22Rv1 (cell line): ENCODE data around the gene FCGR3B.
"Not testable (repeated sequence)": the region's sequence is repeated elsewhere in the genome, so short reads cannot be mapped to it uniquely, and the experiment has no call there.

Experiments used
- CTCF ChIP-seq: fragments of 450-650 bp; IDR thresholded peaks from 2 replicates; pipeline ENCODE4 v1.5.1; 2017; ENCODE audit warnings: mild to moderate bottlenecking
- ZFX ChIP-seq: fragments of 450-650 bp; IDR thresholded peaks from 2 replicates; pipeline ENCODE4 v1.6.1; 2017; ENCODE audit warnings: antibody characterized with exemption, borderline replicate concordance

- not testable (repeated sequence) for TF ChIP-seq CTCF, ZFX
Measured at GRCh38 chr1:161597077-161597476, 33.9 kb downstream of the FCGR3B start.
